Measurements from ENCODE around the gene LRRC57.

LRRC57 gene

DNA sequence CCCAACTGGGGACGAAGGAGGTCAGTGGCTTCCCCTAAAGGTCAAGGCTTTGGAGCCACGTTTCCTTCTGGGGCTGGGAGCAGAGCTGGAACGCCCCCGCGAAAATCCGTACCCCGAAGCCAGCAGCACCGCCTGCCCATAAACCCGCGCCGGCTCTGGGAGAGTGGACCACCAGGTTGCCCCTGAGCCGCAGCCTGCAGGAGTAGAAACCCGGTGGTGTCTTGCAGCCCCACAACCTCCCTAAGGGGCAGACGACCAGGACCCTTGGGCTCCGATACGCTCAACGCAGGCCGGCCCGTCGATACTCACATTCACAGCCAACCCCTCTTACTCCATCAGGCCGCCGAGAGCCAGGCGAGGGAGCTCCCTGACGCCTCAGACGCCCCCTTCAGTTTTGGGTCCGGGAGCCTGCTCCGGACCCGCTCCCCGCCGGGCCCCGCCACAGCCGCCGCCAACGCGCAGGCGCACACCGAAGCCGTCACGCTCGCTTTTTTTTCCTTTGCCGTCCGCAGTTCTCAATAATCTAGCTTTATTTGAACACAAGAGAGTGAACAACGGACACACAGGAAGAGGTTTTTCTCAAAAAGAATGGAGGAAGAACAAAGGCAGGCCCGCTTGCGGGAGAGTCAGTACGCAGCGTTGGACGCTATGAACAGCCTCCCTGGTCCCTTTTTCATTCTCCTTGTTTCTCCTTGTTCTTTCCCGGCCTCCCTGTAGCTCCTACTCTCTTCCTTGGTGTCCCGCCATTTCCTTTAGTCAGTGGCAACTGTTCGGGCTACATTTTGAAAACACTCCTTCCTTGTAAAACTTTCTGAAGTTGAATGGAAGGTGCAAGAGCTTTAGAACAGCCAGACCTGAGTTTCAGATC is 57.7 kb downstream of the LRRC57 start, which contains the start of gene ZNF106:
Gene ZNF106, minus strand, starts transcription at position 471 of the 868 bp plus-strand sequence. CDS start 18,852 bp downstream, outside the sequence.
- DNase-seq: peak; percentile 89

DNA sequence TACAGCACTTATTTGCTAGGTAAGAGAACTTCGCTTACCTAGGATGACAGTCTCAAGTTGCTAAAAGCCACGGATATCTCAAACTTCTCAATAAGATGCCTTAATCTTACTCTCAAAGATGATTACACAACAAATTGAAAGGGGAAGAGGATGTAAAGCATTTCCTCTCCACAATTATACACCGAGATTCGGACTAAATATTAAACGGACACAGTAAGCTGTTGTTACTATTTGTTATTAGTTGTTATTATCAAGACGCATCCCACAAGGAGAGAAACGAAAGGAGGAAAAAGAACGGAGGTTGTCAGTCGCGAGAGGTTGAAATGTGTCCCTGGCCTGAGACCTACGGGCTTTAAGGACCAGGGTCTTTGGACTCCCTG is 58.3 kb downstream of the LRRC57 start:
- no peak for DNase-seq
